Smooth muscle cell (in vitro differentiated cells): ENCODE results near the gene PTPRM. TPM values are rescaled to one million over a fixed set of nuclear protein-coding genes. Genes with fewer than 3 reads are reported as not detected.

Experiments
- DNase-seq: peaks from one replicate; lab custom pipeline; 2025; ENCODE audit not compliant: unreplicated experiment; lab: John Stamatoyannopoulos, UW
- H2AFZ ChIP-seq: fragments of 200-600 bp; sonication (generic); 2 replicates; pipeline ENCODE4 v1.6.0; 2016; ENCODE audit warnings: antibody characterized with exemption, low read depth, mild to moderate bottlenecking
- H3F3A ChIP-seq: fragments of 200-600 bp; sonication (generic); 2 replicates; pipeline ENCODE4 v1.6.0; 2017; ENCODE audit warnings: antibody characterized with exemption, low read depth
- H3K27ac ChIP-seq: fragments of 200-600 bp; sonication (generic); 2 replicates; pipeline ENCODE4 v1.5.1; 2016; ENCODE audit warnings: low read depth, mild to moderate bottlenecking
- H3K27me3 ChIP-seq: fragments of 200-600 bp; sonication (generic); 2 replicates; pipeline ENCODE4 v1.6.1; 2016; ENCODE audit warnings: low read depth, mild to moderate bottlenecking
- H3K36me3 ChIP-seq: fragments of 200-600 bp; sonication (generic); 2 replicates; pipeline ENCODE4 v1.5.1; 2016; ENCODE audit warnings: low read depth
- H3K4me1 ChIP-seq: fragments of 200-600 bp; sonication (generic); 2 replicates; pipeline ENCODE4 v1.5.1; 2016; ENCODE audit warnings: low read depth
- H3K4me2 ChIP-seq: fragments of 200-600 bp; sonication (generic); 2 replicates; pipeline ENCODE4 v1.6.0; 2016; ENCODE audit warnings: mild to moderate bottlenecking
- H3K4me3 ChIP-seq: fragments of 200-600 bp; sonication (generic); 2 replicates; pipeline ENCODE4 v1.5.1; 2016; ENCODE audit warnings: mild to moderate bottlenecking
- H3K79me2 ChIP-seq: fragments of 200-600 bp; sonication (generic); 2 replicates; pipeline ENCODE4 v1.6.0; 2016; ENCODE audit warnings: low read depth, mild to moderate bottlenecking
- H3K9ac ChIP-seq: fragments of 200-600 bp; sonication (generic); 2 replicates; pipeline ENCODE4 v1.6.0; 2016; ENCODE audit warnings: low read depth
- H3K9me3 ChIP-seq: fragments of 200-600 bp; sonication (generic); replicated peaks from 2 replicates; pipeline ENCODE4 v1.5.1; 2016; ENCODE audit warnings: low read depth
- H4K20me1 ChIP-seq: fragments of 200-600 bp; sonication (generic); 2 replicates; pipeline ENCODE4 v1.6.0; 2016; ENCODE audit warnings: low read depth
- WGBS: methylation state at CpG from one replicate; pipeline ENCODE4 v1.1.7; 2016; ENCODE audit warnings: low lambda C conversion rate; 5-methylcytosine and 5-hydroxymethylcytosine counted together
- polyA plus RNA-seq: library from polyadenylated mRNA; unstranded; fragments of >200 nt; fragmentation: Nextera tagmentation; extraction: Ambion mirVana; gene quantifications from 2 replicates; pipeline ENCODE4 v1.2.1, GENCODE V29; 2016
- total RNA-seq: library from RNA; depleted of rRNA; stranded (reverse); fragments of >200 nt; gene quantifications from 2 replicates; pipeline ENCODE4 v1.2.3, GENCODE V29; 2014
- TF ChIP-seq, protein P1 (sequence below): fragments of 200-600 bp; sonication (generic); IDR thresholded peaks from 2 replicates; pipeline ENCODE4 v1.5.1; 2017; ENCODE audit warnings: borderline replicate concordance, mild to moderate bottlenecking, antibody characterized with exemption; ENCODE audit not compliant: insufficient read depth, poor library complexity, severe bottlenecking

The PTPRM gene
- total and polyA plus RNA-seq, 2 experiments from 2014 or later: 57.5 to 115 TPM

DNA sequence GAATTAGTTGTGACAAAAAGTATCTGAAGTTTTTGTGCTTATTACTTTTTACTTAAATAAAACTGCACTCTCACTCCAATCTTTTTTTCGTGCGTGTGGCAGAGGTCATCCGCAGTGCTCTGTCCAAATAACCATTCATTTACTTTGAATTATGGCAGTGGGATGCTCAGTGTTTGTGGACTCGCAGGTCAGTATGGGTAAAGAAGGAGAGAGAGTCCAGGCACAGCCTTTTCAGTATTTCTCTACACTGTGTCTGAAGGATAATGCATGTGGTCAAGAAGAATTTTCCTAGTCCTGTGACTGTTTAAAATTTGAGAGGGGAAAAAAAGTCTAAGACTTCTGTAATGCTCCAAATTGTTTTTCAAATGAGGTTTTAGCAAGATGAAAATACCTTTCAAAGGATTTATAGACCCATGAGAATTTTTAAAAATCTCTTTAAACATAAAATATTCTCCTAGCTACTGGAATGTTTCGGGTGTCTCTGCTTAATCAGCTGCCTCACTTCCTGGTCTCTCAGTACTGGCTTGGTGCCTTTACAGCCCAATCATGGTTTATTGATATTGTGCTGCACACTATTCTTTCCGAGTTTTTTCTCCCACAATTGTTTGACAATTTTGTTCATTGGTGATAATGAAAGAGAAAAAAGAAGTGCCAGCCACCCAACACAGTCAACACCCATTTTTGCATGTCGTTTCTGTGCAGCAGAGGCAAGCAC lies 453.2 kb downstream of the PTPRM start:
- Histone ChIP-seq H3F3A (no peaks in the 10 kb centered on the region), H3K36me3 (no peaks in the 10 kb centered on the region), H4K20me1 (peaks cover 35% of the 10 kb centered on the region), H3K9me3 (no peaks in the 10 kb centered on the region), H2AFZ (no peak overlapping the region), H3K4me3 (no peak overlapping the region), H3K27me3 (no peaks in the 10 kb centered on the region), H3K4me1 (no peaks in the 10 kb centered on the region), H3K27ac (no peak overlapping the region), H3K9ac (no peak overlapping the region), H3K79me2 (no peaks in the 10 kb centered on the region), H3K4me2 (no peak overlapping the region)
- TF ChIP-seq, protein P1, sequence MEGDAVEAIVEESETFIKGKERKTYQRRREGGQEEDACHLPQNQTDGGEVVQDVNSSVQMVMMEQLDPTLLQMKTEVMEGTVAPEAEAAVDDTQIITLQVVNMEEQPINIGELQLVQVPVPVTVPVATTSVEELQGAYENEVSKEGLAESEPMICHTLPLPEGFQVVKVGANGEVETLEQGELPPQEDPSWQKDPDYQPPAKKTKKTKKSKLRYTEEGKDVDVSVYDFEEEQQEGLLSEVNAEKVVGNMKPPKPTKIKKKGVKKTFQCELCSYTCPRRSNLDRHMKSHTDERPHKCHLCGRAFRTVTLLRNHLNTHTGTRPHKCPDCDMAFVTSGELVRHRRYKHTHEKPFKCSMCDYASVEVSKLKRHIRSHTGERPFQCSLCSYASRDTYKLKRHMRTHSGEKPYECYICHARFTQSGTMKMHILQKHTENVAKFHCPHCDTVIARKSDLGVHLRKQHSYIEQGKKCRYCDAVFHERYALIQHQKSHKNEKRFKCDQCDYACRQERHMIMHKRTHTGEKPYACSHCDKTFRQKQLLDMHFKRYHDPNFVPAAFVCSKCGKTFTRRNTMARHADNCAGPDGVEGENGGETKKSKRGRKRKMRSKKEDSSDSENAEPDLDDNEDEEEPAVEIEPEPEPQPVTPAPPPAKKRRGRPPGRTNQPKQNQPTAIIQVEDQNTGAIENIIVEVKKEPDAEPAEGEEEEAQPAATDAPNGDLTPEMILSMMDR: no peak
- no peak for DNase-seq
- 84% methylated on average over 7 of the region's 7 CpGs for WGBS

DNA sequence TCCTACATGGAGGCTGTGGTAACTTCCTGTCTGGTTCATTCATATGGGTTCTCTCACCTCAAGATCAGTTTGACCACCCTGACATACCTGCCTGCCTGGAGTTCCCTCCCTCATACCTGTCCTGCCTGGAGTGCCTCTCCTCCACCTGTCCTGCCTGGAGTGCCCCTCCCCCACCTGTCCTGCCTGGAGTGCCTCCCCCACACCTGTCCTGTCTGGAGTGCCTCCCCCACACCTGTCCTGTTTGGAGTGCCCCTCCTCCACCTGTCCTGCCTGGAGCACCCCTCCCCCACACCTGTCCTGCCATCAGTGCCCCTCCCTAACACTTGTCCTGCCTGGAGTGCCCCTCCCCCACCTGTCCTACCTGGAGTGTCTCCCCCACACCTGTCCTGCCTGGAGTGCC lies 461.9 kb downstream of the PTPRM start:
- TF ChIP-seq, protein P1: no peak
- no peak overlapping the region for H3K9ac ChIP-seq

DNA sequence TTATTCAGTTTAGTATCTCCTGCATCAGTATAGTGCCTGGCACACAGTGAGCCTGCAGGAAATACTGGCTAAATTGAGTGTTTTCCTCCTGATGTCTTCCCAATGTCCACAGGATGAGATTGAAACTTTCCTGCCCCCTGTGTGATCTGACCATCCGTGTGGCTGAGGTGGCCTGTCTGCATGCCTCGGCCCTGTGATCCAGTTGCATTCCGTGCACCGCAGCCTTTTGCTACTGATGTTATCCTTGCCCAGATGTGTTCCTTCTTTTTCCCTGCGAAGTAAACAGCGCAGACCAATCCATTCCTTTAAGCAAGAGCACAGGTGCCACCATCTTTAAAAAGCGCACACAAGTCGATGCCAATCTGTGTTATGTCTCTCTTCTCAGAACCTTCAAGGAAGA lies 462.6 kb downstream of the PTPRM start:
- H3K4me3 ChIP-seq: no peak overlapping the region
- no peaks in the 10 kb centered on the region for H3K36me3 ChIP-seq
- WGBS: 96% methylated on average over 8 of the region's 8 CpGs
- H3K27ac ChIP-seq: no peak overlapping the region
- no peaks in the 10 kb centered on the region for H3F3A ChIP-seq
- no peaks in the 10 kb centered on the region for H3K9me3 ChIP-seq
- DNase-seq: no peak
- peaks cover 17% of the 10 kb centered on the region for H4K20me1 ChIP-seq
- no peaks in the 10 kb centered on the region for H3K4me1 ChIP-seq
- H3K9ac ChIP-seq: no peak overlapping the region
- TF ChIP-seq, protein P1: no peak
- H3K4me2 ChIP-seq: no peak overlapping the region
- no peak overlapping the region for H2AFZ ChIP-seq
- H3K27me3 ChIP-seq: no peaks in the 10 kb centered on the region
- peaks cover 6% of the 10 kb centered on the region for H3K79me2 ChIP-seq

More for the DNA sequence above, 461.9 kb downstream of the PTPRM start:
- Histone ChIP-seq H3K27ac (no peak overlapping the region), H3K4me3 (no peak overlapping the region), H3K27me3 (no peaks in the 10 kb centered on the region), H3K9me3 (no peaks in the 10 kb centered on the region), H3F3A (no peaks in the 10 kb centered on the region), H4K20me1 (peaks cover 17% of the 10 kb centered on the region), H3K79me2 (peaks cover 6% of the 10 kb centered on the region), H2AFZ (no peak overlapping the region), H3K36me3 (no peaks in the 10 kb centered on the region), H3K4me1 (no peaks in the 10 kb centered on the region), H3K4me2 (no peak overlapping the region)
- DNase-seq: no peak

DNA sequence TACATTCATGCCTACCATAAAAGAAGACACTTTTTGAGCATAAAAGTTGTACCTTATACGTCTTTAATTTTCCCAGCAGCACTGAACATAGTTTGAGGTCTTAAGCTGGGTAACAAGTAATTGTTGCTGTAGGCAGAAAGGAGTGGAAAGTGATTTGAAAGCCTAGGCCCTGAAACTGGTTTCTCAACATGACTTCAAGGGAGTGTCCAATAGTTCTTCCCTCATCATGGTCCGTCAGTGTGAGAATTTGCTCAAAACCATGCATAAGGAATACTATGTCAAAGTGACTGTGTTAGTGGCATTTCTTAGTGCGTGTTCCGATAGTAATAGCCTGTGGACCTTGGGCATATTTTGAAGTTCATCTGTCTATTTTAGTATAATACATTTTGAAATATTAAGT lies 463.1 kb downstream of the PTPRM start:
- peaks cover 6% of the 10 kb centered on the region for H3K79me2 ChIP-seq
- 91% methylated on average over 4 of the region's 4 CpGs for WGBS
- no peaks in the 10 kb centered on the region for H3F3A ChIP-seq
- no peaks in the 10 kb centered on the region for H3K27me3 ChIP-seq
- H3K4me3 ChIP-seq: no peak overlapping the region
- H3K4me2 ChIP-seq: no peak overlapping the region
- H3K9me3 ChIP-seq: no peaks in the 10 kb centered on the region
- TF ChIP-seq, protein P1: no peak
- H3K4me1 ChIP-seq: no peaks in the 10 kb centered on the region
- peaks cover 17% of the 10 kb centered on the region for H4K20me1 ChIP-seq
- H3K9ac ChIP-seq: no peak overlapping the region
- H2AFZ ChIP-seq: no peak overlapping the region
- no peaks in the 10 kb centered on the region for H3K36me3 ChIP-seq
- H3K27ac ChIP-seq: no peak overlapping the region
- DNase-seq: no peak
